ENCODE measurements around the gene LBH. TPM values are rescaled to one million over a fixed set of nuclear protein-coding genes. Genes with fewer than 3 reads are reported as not detected.

LBH gene
- total RNA-seq, 4 donors from 2014 or later, result 14.9 to 41.1 (median 30.0) TPM

- 89% methylated on average over 5 of the region's 5 CpGs for WGBS
- H3K9me3 ChIP-seq, result no peaks in the 10 kb centered on the region
- TF ChIP-seq POLR2AphosphoS5 (IDR thresholded peaks at IDR 0.05) (no peak), POLR2A (IDR thresholded peaks at IDR 0.05) (no peak), EP300 (IDR thresholded peaks at IDR 0.05) (no peak)
- TF ChIP-seq, protein P1, sequence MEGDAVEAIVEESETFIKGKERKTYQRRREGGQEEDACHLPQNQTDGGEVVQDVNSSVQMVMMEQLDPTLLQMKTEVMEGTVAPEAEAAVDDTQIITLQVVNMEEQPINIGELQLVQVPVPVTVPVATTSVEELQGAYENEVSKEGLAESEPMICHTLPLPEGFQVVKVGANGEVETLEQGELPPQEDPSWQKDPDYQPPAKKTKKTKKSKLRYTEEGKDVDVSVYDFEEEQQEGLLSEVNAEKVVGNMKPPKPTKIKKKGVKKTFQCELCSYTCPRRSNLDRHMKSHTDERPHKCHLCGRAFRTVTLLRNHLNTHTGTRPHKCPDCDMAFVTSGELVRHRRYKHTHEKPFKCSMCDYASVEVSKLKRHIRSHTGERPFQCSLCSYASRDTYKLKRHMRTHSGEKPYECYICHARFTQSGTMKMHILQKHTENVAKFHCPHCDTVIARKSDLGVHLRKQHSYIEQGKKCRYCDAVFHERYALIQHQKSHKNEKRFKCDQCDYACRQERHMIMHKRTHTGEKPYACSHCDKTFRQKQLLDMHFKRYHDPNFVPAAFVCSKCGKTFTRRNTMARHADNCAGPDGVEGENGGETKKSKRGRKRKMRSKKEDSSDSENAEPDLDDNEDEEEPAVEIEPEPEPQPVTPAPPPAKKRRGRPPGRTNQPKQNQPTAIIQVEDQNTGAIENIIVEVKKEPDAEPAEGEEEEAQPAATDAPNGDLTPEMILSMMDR (IDR thresholded peaks at IDR 0.05), result no peak
- no peaks in the 10 kb centered on the region for H3K36me3 ChIP-seq
- H3K27ac ChIP-seq, result no peak overlapping the region
- H3K27me3 ChIP-seq, result no peaks in the 10 kb centered on the region
- peaks cover 38% of the 10 kb centered on the region for H3K4me1 ChIP-seq
- DNase-seq (ENCODE audit: low spot score in 2 of 2), result no peak
- H3K4me3 ChIP-seq, result no peak overlapping the region
Observed at GRCh38 chr2:30269771-30270145, 38.4 kb downstream of the LBH start.

GRCh38 chr2:30270166-30270565, 38.8 kb downstream of the LBH start:
- no peak overlapping the region for H3K27ac ChIP-seq
- DNase-seq (ENCODE audit: low spot score in 2 of 2), result no peak
- WGBS, result 87% methylated on average over 3 of the region's 3 CpGs
- H3K36me3 ChIP-seq, result no peaks in the 10 kb centered on the region
- H3K27me3 ChIP-seq, result no peaks in the 10 kb centered on the region
- no peaks in the 10 kb centered on the region for H3K9me3 ChIP-seq
- H3K4me1 ChIP-seq, result peaks cover 42% of the 10 kb centered on the region
- TF ChIP-seq POLR2A (IDR thresholded peaks at IDR 0.05) (no peak), EP300 (IDR thresholded peaks at IDR 0.05) (no peak), POLR2AphosphoS5 (IDR thresholded peaks at IDR 0.05) (no peak)
- TF ChIP-seq, protein P1 (IDR thresholded peaks at IDR 0.05), result no peak
- H3K4me3 ChIP-seq, result no peak overlapping the region

GRCh38 chr2:30271301-30271700, 40.0 kb downstream of the LBH start:
- Histone ChIP-seq H3K4me1 (peaks cover 41% of the 10 kb centered on the region), H3K4me3 (no peak overlapping the region), H3K27ac (no peak overlapping the region), H3K9me3 (no peaks in the 10 kb centered on the region), H3K27me3 (no peaks in the 10 kb centered on the region), H3K36me3 (no peaks in the 10 kb centered on the region)
- WGBS, result 78% methylated on average over 5 of the region's 5 CpGs
- TF ChIP-seq, protein P1 (IDR thresholded peaks at IDR 0.05), result no peak
- no peak for TF ChIP-seq POLR2AphosphoS5 (IDR thresholded peaks at IDR 0.05)
- no peak for DNase-seq (ENCODE audit: low spot score in 2 of 2)

GRCh38 chr2:30272286-30272685, 41.0 kb downstream of the LBH start:
- Histone ChIP-seq H3K27ac (no peak overlapping the region), H3K9me3 (no peaks in the 10 kb centered on the region), H3K27me3 (no peaks in the 10 kb centered on the region), H3K4me3 (no peak overlapping the region), H3K36me3 (no peaks in the 10 kb centered on the region), H3K4me1 (peaks cover 36% of the 10 kb centered on the region)
- no peak for DNase-seq (ENCODE audit: low spot score in 2 of 2)
- WGBS, result 93% methylated on average over 8 of the region's 8 CpGs
- TF ChIP-seq POLR2AphosphoS5 (IDR thresholded peaks at IDR 0.05) (no peak), EP300 (IDR thresholded peaks at IDR 0.05) (no peak), POLR2A (IDR thresholded peaks at IDR 0.05) (no peak)
- TF ChIP-seq, protein P1 (IDR thresholded peaks at IDR 0.05), result no peak

- WGBS, result 52% methylated on average over 5 of the region's 5 CpGs
- H3K27me3 ChIP-seq, result no peaks in the 10 kb centered on the region
- H3K36me3 ChIP-seq, result no peaks in the 10 kb centered on the region
- no peak overlapping the region for H3K4me3 ChIP-seq
- H3K27ac ChIP-seq, result no peak overlapping the region
- DNase-seq (ENCODE audit: low spot score in 2 of 2), result no peak
- H3K9me3 ChIP-seq, result no peaks in the 10 kb centered on the region
- H3K4me1 ChIP-seq, result peaks cover 36% of the 10 kb centered on the region
- TF ChIP-seq POLR2A (IDR thresholded peaks at IDR 0.05) (no peak), EP300 (IDR thresholded peaks at IDR 0.05) (no peak), POLR2AphosphoS5 (IDR thresholded peaks at IDR 0.05) (no peak)
- TF ChIP-seq, protein P1 (IDR thresholded peaks at IDR 0.05), result no peak
Observed at GRCh38 chr2:30272761-30273573, 41.6 kb downstream of the LBH start.
